ENCODE results near the gene CELA3B.
"Not testable (repeated sequence)": the region's sequence is repeated elsewhere in the genome, so short reads cannot be mapped to it uniquely, and the experiment has no call there.

- TF ChIP-seq POLR2A, POLR2AphosphoS5 (IDR thresholded peaks at IDR 0.05): not testable (repeated sequence)
- TF ChIP-seq, protein P1, sequence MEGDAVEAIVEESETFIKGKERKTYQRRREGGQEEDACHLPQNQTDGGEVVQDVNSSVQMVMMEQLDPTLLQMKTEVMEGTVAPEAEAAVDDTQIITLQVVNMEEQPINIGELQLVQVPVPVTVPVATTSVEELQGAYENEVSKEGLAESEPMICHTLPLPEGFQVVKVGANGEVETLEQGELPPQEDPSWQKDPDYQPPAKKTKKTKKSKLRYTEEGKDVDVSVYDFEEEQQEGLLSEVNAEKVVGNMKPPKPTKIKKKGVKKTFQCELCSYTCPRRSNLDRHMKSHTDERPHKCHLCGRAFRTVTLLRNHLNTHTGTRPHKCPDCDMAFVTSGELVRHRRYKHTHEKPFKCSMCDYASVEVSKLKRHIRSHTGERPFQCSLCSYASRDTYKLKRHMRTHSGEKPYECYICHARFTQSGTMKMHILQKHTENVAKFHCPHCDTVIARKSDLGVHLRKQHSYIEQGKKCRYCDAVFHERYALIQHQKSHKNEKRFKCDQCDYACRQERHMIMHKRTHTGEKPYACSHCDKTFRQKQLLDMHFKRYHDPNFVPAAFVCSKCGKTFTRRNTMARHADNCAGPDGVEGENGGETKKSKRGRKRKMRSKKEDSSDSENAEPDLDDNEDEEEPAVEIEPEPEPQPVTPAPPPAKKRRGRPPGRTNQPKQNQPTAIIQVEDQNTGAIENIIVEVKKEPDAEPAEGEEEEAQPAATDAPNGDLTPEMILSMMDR (IDR thresholded peaks at IDR 0.05) = not testable (repeated sequence)
Measured at GRCh38 chr1:22014575-22015206, 37.9 kb downstream of the CELA3B start.

Measured in sigmoid colon (tissue), 4 donors.